Trophoblast cell (in vitro differentiated cells and primary cell): Measurements from ENCODE around the gene CTNS.

ENCODE experiments used
- DNase-seq, 2 donors: peaks; one replicate each; pipeline ENCODE4 v3.0.0-alpha.2; 2016
- H2AFZ ChIP-seq: 2 replicates; pipeline ENCODE4 v1.6.1; 2013; ENCODE audit warnings: low read length, moderate library complexity, mild to moderate bottlenecking; ENCODE audit not compliant: insufficient read depth, poor library complexity
- H2AK5ac ChIP-seq: 2 replicates; pipeline ENCODE4 v1.6.1; 2013; ENCODE audit warnings: mild to moderate bottlenecking, low read length
- H2BK120ac ChIP-seq: 2 replicates; pipeline ENCODE4 v1.6.1; 2013; ENCODE audit warnings: low read length, mild to moderate bottlenecking, moderate library complexity; ENCODE audit not compliant: insufficient read depth, poor library complexity
- H2BK12ac ChIP-seq: 2 replicates; pipeline ENCODE4 v1.6.1; 2013; ENCODE audit warnings: mild to moderate bottlenecking, low read length, moderate library complexity
- H2BK5ac ChIP-seq: 2 replicates; pipeline ENCODE4 v1.6.1; 2013; ENCODE audit warnings: low read length, low read depth, moderate library complexity, mild to moderate bottlenecking; ENCODE audit not compliant: poor library complexity
- H3K14ac ChIP-seq: 2 replicates; pipeline ENCODE4 v1.6.1; 2013; ENCODE audit warnings: mild to moderate bottlenecking, low read length
- H3K18ac ChIP-seq: 2 replicates; pipeline ENCODE4 v1.6.1; 2013; ENCODE audit warnings: mild to moderate bottlenecking, low read length
- H3K23ac ChIP-seq: 2 replicates; pipeline ENCODE4 v1.6.1; 2013; ENCODE audit warnings: low read length
- H3K27ac ChIP-seq: 2 replicates; pipeline ENCODE4 v1.5.1; 2013; ENCODE audit warnings: low read depth, mild to moderate bottlenecking, inconsistent platforms, low read length, moderate library complexity
- H3K27me3 ChIP-seq: 2 replicates; pipeline ENCODE4 v1.6.1; 2013; ENCODE audit warnings: inconsistent platforms, mild to moderate bottlenecking, low read length, moderate library complexity; ENCODE audit not compliant: insufficient read depth
- H3K36me3 ChIP-seq, 2 experiments: 1 replicate in 1 of 2; 2 replicates in 1 of 2; pipeline ENCODE4 v1.6.1; 2013; ENCODE audit warnings: low read length in 2 of 2, mild to moderate bottlenecking in 2 of 2, moderate library complexity in 1 of 2; ENCODE audit not compliant: insufficient read depth in 2 of 2, control insufficient read depth in 1 of 2
- H3K4ac ChIP-seq: 2 replicates; pipeline ENCODE4 v1.6.1; 2013; ENCODE audit warnings: low read depth, mild to moderate bottlenecking, low read length, moderate library complexity
- H3K4me1 ChIP-seq, 2 experiments: 1 replicate in 1 of 2; 2 replicates in 1 of 2; pipeline ENCODE4 v1.6.1; 2013; ENCODE audit warnings: low read length in 2 of 2, mild to moderate bottlenecking in 2 of 2, moderate library complexity in 1 of 2; ENCODE audit not compliant: insufficient read depth in 2 of 2, control insufficient read depth in 1 of 2
- H3K4me2 ChIP-seq: 2 replicates; pipeline ENCODE4 v1.6.1; 2013; ENCODE audit warnings: inconsistent platforms, mild to moderate bottlenecking, low read length, moderate library complexity
- H3K4me3 ChIP-seq: 2 replicates; pipeline ENCODE4 v1.5.1; 2013; ENCODE audit warnings: mild to moderate bottlenecking, low read depth, low read length, inconsistent platforms
- H3K79me1 ChIP-seq: one replicate; pipeline ENCODE4 v1.6.1; 2013; ENCODE audit warnings: low read length
- H3K79me2 ChIP-seq: 2 replicates; pipeline ENCODE4 v1.6.1; 2013; ENCODE audit warnings: low read length, mild to moderate bottlenecking; ENCODE audit not compliant: control insufficient read depth, insufficient read depth, poor library complexity
- H3K9ac ChIP-seq: 2 replicates; pipeline ENCODE4 v1.6.1; 2013; ENCODE audit warnings: mild to moderate bottlenecking, low read length
- H3K9me3 ChIP-seq: 2 replicates; pipeline ENCODE4 v1.6.1; 2013; ENCODE audit warnings: low read depth, mild to moderate bottlenecking, control low read depth, inconsistent platforms, low read length; ENCODE audit not compliant: insufficient read depth
- H4K12ac ChIP-seq: 2 replicates; pipeline ENCODE4 v1.6.1; 2013; ENCODE audit warnings: low read depth, mild to moderate bottlenecking, low read length, moderate library complexity
- H4K8ac ChIP-seq: 2 replicates; pipeline ENCODE4 v1.6.1; 2013; ENCODE audit warnings: low read depth, mild to moderate bottlenecking, low read length, moderate library complexity
- H4K91ac ChIP-seq: one replicate; pipeline ENCODE4 v1.6.1; 2013; ENCODE audit warnings: low read depth, mild to moderate bottlenecking, low read length, moderate library complexity
- WGBS: extraction: QIAGEN DNeasy Blood & Tissue Kit; methylation state at CpG from one replicate; pipeline ENCODE4 v1.1.7; 2013; ENCODE audit warnings: missing lambda C conversion rate; ENCODE audit not compliant: insufficient read length, insufficient coverage; ENCODE audit errors: extremely low coverage; 5-methylcytosine and 5-hydroxymethylcytosine counted together

The CTNS gene

GRCh38 chr17:3693141-3693540 lies 56.6 kb downstream of the CTNS start:
- H2BK12ac ChIP-seq = no peak overlapping the region
- H3K79me1 ChIP-seq = no peaks in the 10 kb centered on the region
- no peak overlapping the region for H2BK5ac ChIP-seq
- H3K36me3 ChIP-seq = no peaks in the 10 kb centered on the region
- no peak overlapping the region for H3K23ac ChIP-seq
- peaks cover 0 to 8% of the 10 kb centered on the region in 2 experiments for H3K4me1 ChIP-seq
- no peak for DNase-seq
- H4K12ac ChIP-seq = no peak overlapping the region
- H2BK120ac ChIP-seq = no peak overlapping the region
- no peak overlapping the region for H4K91ac ChIP-seq
- no peak overlapping the region for H2AK5ac ChIP-seq
- no peak overlapping the region for H3K4ac ChIP-seq
- H2AFZ ChIP-seq = no peak overlapping the region
- no peak overlapping the region for H3K9ac ChIP-seq
- no peak overlapping the region for H4K8ac ChIP-seq
- no peak overlapping the region for H3K27ac ChIP-seq
- H3K14ac ChIP-seq = no peak overlapping the region
- H3K18ac ChIP-seq = no peak overlapping the region
- no CpG with 5 or more reads among the region's 4 CpGs for WGBS
- peaks cover 12% of the 10 kb centered on the region for H3K9me3 ChIP-seq
- H3K79me2 ChIP-seq = no peaks in the 10 kb centered on the region
- H3K4me2 ChIP-seq = no peak overlapping the region
- peaks cover 32% of the 10 kb centered on the region for H3K27me3 ChIP-seq
- no peak overlapping the region for H3K4me3 ChIP-seq

DNA sequence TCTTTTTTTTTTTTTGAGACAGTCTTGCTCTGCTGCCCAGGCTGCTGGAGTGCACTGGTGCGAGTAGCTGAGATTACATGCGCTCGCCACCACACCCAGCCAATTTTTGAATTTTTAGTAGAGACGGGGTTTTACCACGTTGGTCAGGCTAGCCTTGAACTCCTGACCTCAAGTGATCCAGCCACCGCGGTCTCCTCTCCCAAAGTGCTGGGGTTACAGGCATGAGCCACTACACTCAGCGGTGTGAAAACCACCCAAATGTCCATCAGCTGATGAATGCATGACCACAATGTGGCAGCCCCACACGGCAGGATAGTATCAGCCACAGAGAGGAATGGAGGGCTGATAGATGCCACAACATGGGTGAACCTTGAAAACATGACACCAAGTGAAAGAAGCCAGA lies 57.3 kb downstream of the CTNS start:
- H3K4me3 ChIP-seq = no peak overlapping the region
- H2AK5ac ChIP-seq = no peak overlapping the region
- no peak overlapping the region for H2BK12ac ChIP-seq
- H4K8ac ChIP-seq = no peak overlapping the region
- DNase-seq = no peak
- H3K36me3 ChIP-seq = no peaks in the 10 kb centered on the region
- H3K4me1 ChIP-seq = peaks cover 0 to 8% of the 10 kb centered on the region in 2 experiments
- H3K18ac ChIP-seq = no peak overlapping the region
- peaks cover 34% of the 10 kb centered on the region for H3K27me3 ChIP-seq
- H3K23ac ChIP-seq = no peak overlapping the region
- no peaks in the 10 kb centered on the region for H3K79me1 ChIP-seq
- H3K27ac ChIP-seq = no peak overlapping the region
- no peak overlapping the region for H3K4ac ChIP-seq
- no peak overlapping the region for H2BK120ac ChIP-seq
- no CpG with 5 or more reads among the region's 9 CpGs for WGBS
- no peak overlapping the region for H3K4me2 ChIP-seq
- H2AFZ ChIP-seq = no peak overlapping the region
- no peaks in the 10 kb centered on the region for H3K79me2 ChIP-seq
- H4K91ac ChIP-seq = no peak overlapping the region
- no peak overlapping the region for H4K12ac ChIP-seq
- H3K14ac ChIP-seq = no peak overlapping the region
- peaks cover 16% of the 10 kb centered on the region for H3K9me3 ChIP-seq
- no peak overlapping the region for H2BK5ac ChIP-seq
- H3K9ac ChIP-seq = no peak overlapping the region

- Histone ChIP-seq H2BK5ac (no peak overlapping the region), H3K36me3 (no peaks in the 10 kb centered on the region), H3K4ac (no peak overlapping the region), H4K8ac (no peak overlapping the region), H3K9ac (no peak overlapping the region), H3K4me3 (no peak overlapping the region), H2BK120ac (no peak overlapping the region), H2AK5ac (no peak overlapping the region), H3K27ac (no peak overlapping the region), H3K23ac (no peak overlapping the region), H2BK12ac (no peak overlapping the region), H3K14ac (no peak overlapping the region), H3K79me2 (no peaks in the 10 kb centered on the region), H3K9me3 (peaks cover 14% of the 10 kb centered on the region), H3K27me3 (peaks cover 34% of the 10 kb centered on the region), H2AFZ (no peak overlapping the region), H4K91ac (no peak overlapping the region), H3K18ac (no peak overlapping the region), H3K4me1 (peaks cover 0 to 8% of the 10 kb centered on the region in 2 experiments), H3K4me2 (peak overlapping the region; percentile 79), H3K79me1 (no peaks in the 10 kb centered on the region), H4K12ac (no peak overlapping the region)
- DNase-seq = no peak
- no CpG with 5 or more reads among the region's 17 CpGs for WGBS
Measured at GRCh38 chr17:3695129-3695722, 58.7 kb downstream of the CTNS start.

GRCh38 chr17:3695723-3696411 lies 59.3 kb downstream of the CTNS start, which contains the start of gene P2RX5:
TSS of gene P2RX5 (minus strand) at chr17:3696155. CDS start at chr17:3696005, 150 bp downstream.
- Histone ChIP-seq H3K4me2 (peak within 1 kb of the TSS; percentile 79), H3K4me1 (peaks cover 0 to 8% of the 10 kb centered on the region in 2 experiments), H3K18ac (no peak within 1 kb of the TSS), H3K27me3 (peaks cover 34% of the 10 kb centered on the region), H4K91ac (no peak within 1 kb of the TSS), H3K23ac (no peak within 1 kb of the TSS), H3K14ac (no peak within 1 kb of the TSS), H2BK12ac (no peak within 1 kb of the TSS), H2BK120ac (no peak within 1 kb of the TSS), H3K27ac (no peak within 1 kb of the TSS), H4K12ac (no peak within 1 kb of the TSS), H2BK5ac (no peak within 1 kb of the TSS), H2AFZ (no peak within 1 kb of the TSS), H3K4ac (no peak within 1 kb of the TSS), H3K79me1 (no peaks in the 10 kb centered on the region), H3K36me3 (no peaks in the 10 kb centered on the region), H3K79me2 (no peaks in the 10 kb centered on the region), H3K4me3 (peak within 1 kb of the TSS; percentile 47), H3K9ac (no peak within 1 kb of the TSS), H4K8ac (no peak within 1 kb of the TSS), H2AK5ac (no peak within 1 kb of the TSS), H3K9me3 (peaks cover 14% of the 10 kb centered on the region)
- DNase-seq = no peak
- WGBS = no CpG with 5 or more reads among the region's 65 CpGs
